GM23338 (cell line): ENCODE measurements around the gene MLXIPL. TPM values are rescaled to one million over a fixed set of nuclear protein-coding genes. Genes with fewer than 3 reads are reported as not detected.
"Not testable (repeated sequence)": the region's sequence is repeated elsewhere in the genome, so short reads cannot be mapped to it uniquely, and the experiment has no call there.

Experiments
- ATAC-seq: fragments of 200-7000 bp; cut with Tn5 transposase; 3 replicates; pipeline ENCODE4 v1.9.1; 2020
- DNase-seq: peaks from one replicate; pipeline ENCODE4 v3.0.0-alpha.2; 2015; ENCODE audit warnings: low spot score
- H2AFZ ChIP-seq: fragments of 200-600 bp; sonication (generic); 2 replicates; pipeline ENCODE4 v1.8.0; 2016; ENCODE audit warnings: antibody characterized with exemption, mild to moderate bottlenecking, moderate library complexity
- H3F3A ChIP-seq: fragments of 200-600 bp; sonication (generic); replicated peaks from 2 replicates; pipeline ENCODE4 v1.8.0; 2017; ENCODE audit warnings: antibody characterized with exemption, mixed run types, low read depth
- H3K27ac ChIP-seq: fragments of 200-600 bp; sonication (generic); 2 replicates; pipeline ENCODE4 v1.6.1; 2016; ENCODE audit warnings: low read depth
- H3K27me3 ChIP-seq: fragments of 200-600 bp; sonication (generic); 2 replicates; pipeline ENCODE4 v1.8.0; 2016; ENCODE audit warnings: mild to moderate bottlenecking, mixed run types, moderate library complexity; ENCODE audit not compliant: insufficient read depth
- H3K36me3 ChIP-seq: fragments of 200-600 bp; sonication (generic); 2 replicates; pipeline ENCODE4 v1.8.0; 2016; ENCODE audit warnings: mild to moderate bottlenecking; ENCODE audit not compliant: insufficient read depth
- H3K4me1 ChIP-seq: fragments of 200-600 bp; sonication (generic); 2 replicates; pipeline ENCODE4 v1.8.0; 2016; ENCODE audit warnings: mild to moderate bottlenecking, moderate library complexity; ENCODE audit not compliant: insufficient read depth
- H3K4me2 ChIP-seq: fragments of 200-600 bp; sonication (generic); 2 replicates; pipeline ENCODE4 v1.7.1; 2017; ENCODE audit warnings: mixed run types
- H3K4me3 ChIP-seq: fragments of 200-600 bp; sonication (generic); 2 replicates; pipeline ENCODE4 v1.6.1; 2016; ENCODE audit warnings: mixed run types
- H3K79me2 ChIP-seq: fragments of 200-600 bp; sonication (generic); replicated peaks from 2 replicates; pipeline ENCODE4 v1.8.0; 2017; ENCODE audit warnings: mild to moderate bottlenecking; ENCODE audit not compliant: insufficient read depth
- H3K9me2 ChIP-seq: fragments of 200-600 bp; sonication (generic); 2 replicates; pipeline ENCODE4 v1.8.0; 2017; ENCODE audit not compliant: insufficient read depth
- H4K20me1 ChIP-seq: fragments of 200-600 bp; sonication (generic); replicated peaks from 2 replicates; pipeline ENCODE4 v1.8.0; 2017; ENCODE audit warnings: mild to moderate bottlenecking; ENCODE audit not compliant: insufficient read depth
- H3K27ac Mint-ChIP-seq: 2 replicates; pipeline ENCODE4 v1.8.0; 2020; ENCODE audit warnings: inconsistent platforms, mild to moderate bottlenecking, moderate library complexity, mixed read lengths
- H3K27me3 Mint-ChIP-seq: 3 replicates; pipeline ENCODE4 v1.8.0; 2022; ENCODE audit warnings: low read depth, mild to moderate bottlenecking, moderate library complexity, mixed read lengths, inconsistent platforms; ENCODE audit not compliant: insufficient read depth, poor library complexity
- H3K36me3 Mint-ChIP-seq: 3 replicates; pipeline ENCODE4 v1.8.0; 2021; ENCODE audit warnings: low read depth, mild to moderate bottlenecking, inconsistent platforms, moderate library complexity, mixed read lengths
- H3K4me1 Mint-ChIP-seq: 3 replicates; pipeline ENCODE4 v1.8.0; 2020; ENCODE audit warnings: mild to moderate bottlenecking, inconsistent platforms, mixed read lengths
- H3K4me3 Mint-ChIP-seq: 3 replicates; pipeline ENCODE4 v1.8.0; 2021; ENCODE audit warnings: moderate library complexity, mild to moderate bottlenecking, inconsistent platforms, mixed read lengths
- H3K9me3 Mint-ChIP-seq: 3 replicates; pipeline ENCODE4 v1.8.0; 2020; ENCODE audit warnings: moderate library complexity, mild to moderate bottlenecking, inconsistent platforms, mixed read lengths
- ETS1 ChIP-seq: IDR thresholded peaks from 2 replicates; pipeline ENCODE4 v1.6.1; 2016; ENCODE audit warnings: antibody characterized with exemption
- EZH2 ChIP-seq: fragments of 200-600 bp; sonication (generic); IDR thresholded peaks from one replicate; pipeline ENCODE4 v1.8.0; 2017; ENCODE audit warnings: antibody characterized with exemption, mild to moderate bottlenecking, low read depth; ENCODE audit not compliant: unreplicated experiment
- EZH2phosphoT487 ChIP-seq: fragments of 200-600 bp; sonication (generic); IDR thresholded peaks from one replicate; pipeline ENCODE4 v1.8.1; 2018; ENCODE audit warnings: antibody characterized with exemption; ENCODE audit not compliant: unreplicated experiment
- NANOG ChIP-seq: IDR thresholded peaks from 2 replicates; pipeline ENCODE4 v1.6.1; 2016; ENCODE audit warnings: antibody characterized with exemption, borderline replicate concordance
- POLR2AphosphoS5 ChIP-seq: IDR thresholded peaks from 2 replicates; pipeline ENCODE4 v1.6.1; 2016; ENCODE audit warnings: antibody characterized with exemption, low read depth
- REST ChIP-seq: IDR thresholded peaks from one replicate; pipeline ENCODE4 v1.6.1; 2018; ENCODE audit warnings: antibody characterized with exemption; ENCODE audit not compliant: unreplicated experiment
- ZNF114 ChIP-seq: fragments of 250-450 bp; sonication (Bioruptor Pico); IDR thresholded peaks from 2 replicates; pipeline ENCODE4 v1.5.0; 2020; ENCODE audit warnings: mild to moderate bottlenecking, moderate library complexity
- ZNF462 ChIP-seq: fragments of 250-450 bp; sonication (Bioruptor Pico); IDR thresholded peaks from 2 replicates; pipeline ENCODE4 v1.5.0; 2020; ENCODE audit warnings: mild to moderate bottlenecking, moderate library complexity
- polyA plus RNA-seq: library from polyadenylated mRNA; unstranded; fragments of >200 nt; fragmentation: Nextera tagmentation; extraction: Ambion mirVana; gene quantifications from 2 replicates; pipeline ENCODE4 v1.2.1, GENCODE V29; 2016
- total RNA-seq: library from RNA; depleted of rRNA; stranded (reverse); fragments of >200 nt; shearing (Covaris generic); gene quantifications from 2 replicates; pipeline ENCODE4 v1.2.3, GENCODE V29; 2014

Gene MLXIPL
- total and polyA plus RNA-seq, 2 experiments from 2014 or later: 13.7 to 25.7 TPM

DNA sequence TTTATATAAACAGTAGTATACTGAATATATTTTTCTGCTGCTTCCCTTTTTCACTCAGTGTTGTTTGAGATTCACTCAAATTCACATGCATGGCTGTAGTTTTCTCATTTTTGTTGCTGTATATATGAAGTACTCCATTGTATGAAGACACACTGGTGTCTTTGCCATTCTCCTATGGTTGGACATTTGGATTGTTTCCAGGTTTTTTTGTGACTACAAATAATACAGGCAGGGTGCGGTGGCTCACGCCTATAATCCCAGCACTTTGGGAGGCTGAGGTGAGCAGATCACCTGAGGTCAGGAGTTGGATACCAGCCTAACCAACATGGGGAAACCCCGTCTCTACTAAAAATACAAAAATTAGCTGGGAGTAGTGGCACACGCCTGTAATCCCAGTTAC lies 36.3 kb upstream of the MLXIPL start:
- not testable (repeated sequence) for H3K4me3 ChIP-seq, H3K27me3 ChIP-seq, H3K36me3 Mint-ChIP-seq, DNase-seq, H3K9me2 ChIP-seq, H3K36me3 ChIP-seq, H3K4me3 Mint-ChIP-seq, H3K27ac Mint-ChIP-seq, H3K4me1 Mint-ChIP-seq, H4K20me1 ChIP-seq, H3K79me2 ChIP-seq, ATAC-seq, H3K27ac ChIP-seq, H3K4me1 ChIP-seq, H3K4me2 ChIP-seq, H3K27me3 Mint-ChIP-seq, H3F3A ChIP-seq, H2AFZ ChIP-seq
- H3K9me3 Mint-ChIP-seq: peaks cover 13% of the 10 kb centered on the region; the same call in 2 of the 3 replicates

DNA sequence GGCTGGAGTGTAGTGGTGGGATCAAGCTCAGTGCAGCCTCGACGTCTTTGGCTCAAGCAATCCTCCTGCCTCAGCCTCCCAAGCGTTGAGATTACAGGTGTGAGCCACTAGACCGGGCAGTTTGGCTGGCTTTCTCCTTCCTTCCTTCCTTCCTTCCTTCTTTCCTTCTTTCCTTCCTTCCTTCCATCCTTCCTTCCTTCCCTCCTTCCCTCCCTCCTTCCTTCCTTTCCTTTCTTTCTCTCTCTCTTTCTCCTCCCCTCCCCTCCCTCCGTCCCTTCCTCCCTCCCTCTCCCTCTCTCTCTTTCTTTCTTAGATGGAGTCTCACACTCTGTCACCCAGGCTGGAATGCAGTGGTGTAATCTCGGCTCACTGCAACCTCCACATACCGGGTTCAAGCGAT lies 35.7 kb upstream of the MLXIPL start:
- ATAC-seq (no peak), DNase-seq (no peak)
- no peak overlapping the region for H2AFZ ChIP-seq
- TF ChIP-seq POLR2AphosphoS5: no peak
- no peak for TF ChIP-seq ZNF462 (CRISPR knock-in tag)
- TF ChIP-seq NANOG: no peak
- TF ChIP-seq ZNF114 (CRISPR knock-in tag): no peak
- no peak for TF ChIP-seq REST
- no peak for TF ChIP-seq EZH2
- no peak for TF ChIP-seq EZH2phosphoT487
- no peak for TF ChIP-seq ETS1
- H3K9me3 Mint-ChIP-seq: peaks cover 18% of the 10 kb centered on the region; the same call in 2 of the 3 replicates
- peaks cover 6% of the 10 kb centered on the region; the same call in 2 of the 3 replicates for H3K4me1 Mint-ChIP-seq
- H3K27me3 ChIP-seq: no peaks in the 10 kb centered on the region; the same call in 1 of the 2 replicates
- H3K36me3 Mint-ChIP-seq: peaks cover 8% of the 10 kb centered on the region; the same call in 2 of the 3 replicates
- no peaks in the 10 kb centered on the region for H3K9me2 ChIP-seq
- H4K20me1 ChIP-seq: no peaks in the 10 kb centered on the region
- H3K4me2 ChIP-seq: no peak overlapping the region
- peaks cover 6% of the 10 kb centered on the region for H3K27me3 Mint-ChIP-seq
- H3F3A ChIP-seq: no peaks in the 10 kb centered on the region
- H3K27ac ChIP-seq: no peak overlapping the region
- H3K4me3 ChIP-seq: no peak overlapping the region
- H3K79me2 ChIP-seq: no peaks in the 10 kb centered on the region
- no peaks in the 10 kb centered on the region for H3K36me3 ChIP-seq
- no peak overlapping the region for H3K27ac Mint-ChIP-seq
- H3K4me1 ChIP-seq: no peaks in the 10 kb centered on the region
- no peak overlapping the region for H3K4me3 Mint-ChIP-seq
